ENCODE results near the gene DCUN1D4. TPM values are rescaled to one million over a fixed set of nuclear protein-coding genes. Genes with fewer than 3 reads are reported as not detected.

DCUN1D4 gene
- total and polyA plus RNA-seq, 2 donors from 2014 or later = 17.0 to 50.7 TPM

DNA sequence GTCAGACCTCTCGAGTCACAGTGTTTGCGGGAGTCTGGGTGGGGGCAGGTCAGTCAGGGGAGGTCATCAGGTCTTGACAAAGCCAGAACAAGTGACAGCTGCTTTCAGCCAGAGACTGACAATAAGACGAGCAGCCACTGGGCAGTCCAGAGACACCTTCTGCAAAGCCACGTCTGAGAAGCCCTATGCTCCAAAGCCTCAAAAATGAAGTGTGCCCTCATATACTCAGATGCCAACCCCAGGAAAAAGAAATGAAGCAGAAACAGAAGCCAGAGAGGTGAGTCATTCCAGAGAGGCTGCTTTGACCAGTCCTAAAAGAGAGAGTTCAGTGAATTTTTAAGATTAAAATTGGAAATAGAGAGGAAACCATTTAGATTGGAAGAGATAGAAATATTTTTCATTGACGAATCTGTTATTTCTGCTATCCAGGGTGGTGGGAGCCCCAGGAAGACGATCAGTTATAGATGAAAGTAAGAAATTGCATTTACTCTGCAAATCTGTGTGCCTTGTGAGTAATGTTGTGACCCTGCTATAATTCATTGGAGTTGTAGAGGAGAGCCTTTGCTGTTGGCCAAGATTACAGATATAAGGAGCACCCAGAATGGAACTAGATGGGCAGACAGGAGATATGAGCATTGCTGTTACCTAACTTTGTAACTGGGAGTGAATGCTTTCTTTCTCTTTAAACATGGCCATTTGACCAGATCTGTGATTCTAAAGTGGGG, 99.3 kb downstream of the DCUN1D4 start:
- Histone ChIP-seq H3K27me3 (ENCODE audit: control insufficient read depth, insufficient read depth, low read length) (no peaks in the 10 kb centered on the region), H3K9ac (ENCODE audit: low read length in 3 of 3) (no peak overlapping the region), H3K4me3 (ENCODE audit: low read length in 3 of 3) (no peak overlapping the region), H3K27ac (ENCODE audit: low read depth in 2 of 2, low read length in 2 of 2) (no peak overlapping the region), H3K36me3 (ENCODE audit: control insufficient read depth in 2 of 3, insufficient read depth in 3 of 3, low read length in 3 of 3) (no peaks in the 10 kb centered on the region), H3K9me3 (ENCODE audit: control insufficient read depth in 2 of 3, insufficient read depth in 1 of 3, low read length in 3 of 3) (no peaks in the 10 kb centered on the region), H3K4me1 (ENCODE audit: control insufficient read depth in 2 of 3, insufficient read depth in 2 of 3, low read depth in 1 of 3, low read length in 3 of 3) (no peaks in the 10 kb centered on the region)
- FAIRE-seq (no peak), DNase-seq (no peak)
- TF ChIP-seq, protein P1, sequence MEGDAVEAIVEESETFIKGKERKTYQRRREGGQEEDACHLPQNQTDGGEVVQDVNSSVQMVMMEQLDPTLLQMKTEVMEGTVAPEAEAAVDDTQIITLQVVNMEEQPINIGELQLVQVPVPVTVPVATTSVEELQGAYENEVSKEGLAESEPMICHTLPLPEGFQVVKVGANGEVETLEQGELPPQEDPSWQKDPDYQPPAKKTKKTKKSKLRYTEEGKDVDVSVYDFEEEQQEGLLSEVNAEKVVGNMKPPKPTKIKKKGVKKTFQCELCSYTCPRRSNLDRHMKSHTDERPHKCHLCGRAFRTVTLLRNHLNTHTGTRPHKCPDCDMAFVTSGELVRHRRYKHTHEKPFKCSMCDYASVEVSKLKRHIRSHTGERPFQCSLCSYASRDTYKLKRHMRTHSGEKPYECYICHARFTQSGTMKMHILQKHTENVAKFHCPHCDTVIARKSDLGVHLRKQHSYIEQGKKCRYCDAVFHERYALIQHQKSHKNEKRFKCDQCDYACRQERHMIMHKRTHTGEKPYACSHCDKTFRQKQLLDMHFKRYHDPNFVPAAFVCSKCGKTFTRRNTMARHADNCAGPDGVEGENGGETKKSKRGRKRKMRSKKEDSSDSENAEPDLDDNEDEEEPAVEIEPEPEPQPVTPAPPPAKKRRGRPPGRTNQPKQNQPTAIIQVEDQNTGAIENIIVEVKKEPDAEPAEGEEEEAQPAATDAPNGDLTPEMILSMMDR (IDR thresholded peaks at IDR 0.05; ENCODE audit: borderline replicate concordance, extremely low read depth, insufficient read depth) = no peak
- intact Hi-C loops (cut with DNase I) = no loop called here

DNA sequence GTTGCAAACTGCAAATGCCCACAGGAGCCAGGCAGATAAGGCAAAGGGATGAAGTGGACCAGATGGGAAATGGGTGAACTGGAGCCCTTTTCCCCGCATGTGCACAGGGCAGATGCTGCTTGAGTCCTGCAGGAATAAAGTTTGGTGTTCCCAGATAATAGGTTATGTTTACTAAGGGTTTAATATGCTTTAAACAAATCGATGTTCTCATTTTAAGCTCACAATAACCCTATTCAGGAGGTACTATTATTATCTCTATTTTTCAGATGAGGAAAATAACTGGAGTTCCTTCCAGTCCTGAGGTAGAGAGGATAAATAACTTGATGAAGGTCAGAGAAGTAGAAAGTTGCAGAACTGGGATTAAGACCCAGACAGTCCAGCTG, 99.9 kb downstream of the DCUN1D4 start:
- intact Hi-C loops (cut with DNase I) = no loop called here
- TF ChIP-seq, protein P1 (IDR thresholded peaks at IDR 0.05; ENCODE audit: borderline replicate concordance, extremely low read depth, insufficient read depth) = no peak
- Histone ChIP-seq H3K9me3 (ENCODE audit: control insufficient read depth in 2 of 3, insufficient read depth in 1 of 3, low read length in 3 of 3) (no peaks in the 10 kb centered on the region), H3K36me3 (ENCODE audit: control insufficient read depth in 2 of 3, insufficient read depth in 3 of 3, low read length in 3 of 3) (no peaks in the 10 kb centered on the region), H3K27ac (ENCODE audit: low read depth in 2 of 2, low read length in 2 of 2) (no peak overlapping the region), H3K4me3 (ENCODE audit: low read length in 3 of 3) (no peak overlapping the region), H3K4me1 (ENCODE audit: control insufficient read depth in 2 of 3, insufficient read depth in 2 of 3, low read depth in 1 of 3, low read length in 3 of 3) (no peaks in the 10 kb centered on the region), H3K27me3 (ENCODE audit: control insufficient read depth, insufficient read depth, low read length) (no peaks in the 10 kb centered on the region), H3K9ac (ENCODE audit: low read length in 3 of 3) (no peak overlapping the region)
- FAIRE-seq (no peak), DNase-seq (no peak)

DNA sequence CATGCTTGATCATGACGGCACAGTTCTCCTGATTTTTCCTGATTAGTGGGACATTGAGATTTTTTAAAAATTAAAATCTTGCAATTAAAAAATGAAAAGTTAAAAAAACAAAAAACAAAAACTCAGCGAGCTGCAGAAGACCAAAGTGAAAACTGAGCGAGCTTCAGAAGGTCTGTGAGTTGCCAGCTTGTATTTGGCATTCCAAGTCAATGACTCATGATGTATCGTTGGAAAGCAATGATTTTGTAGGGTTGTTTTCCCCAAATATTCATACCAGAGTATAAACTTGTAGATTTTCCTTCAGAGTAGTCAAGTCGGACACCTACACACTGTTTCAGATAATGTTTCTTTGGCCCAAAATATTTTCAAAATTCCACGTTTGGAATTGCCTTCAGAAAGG, 100.3 kb downstream of the DCUN1D4 start:
- no peak overlapping the region for H3K9ac ChIP-seq (ENCODE audit: low read length in 3 of 3)
- TF ChIP-seq, protein P1 (IDR thresholded peaks at IDR 0.05; ENCODE audit: borderline replicate concordance, extremely low read depth, insufficient read depth) = no peak
- H3K4me1 ChIP-seq (ENCODE audit: control insufficient read depth in 2 of 3, insufficient read depth in 2 of 3, low read depth in 1 of 3, low read length in 3 of 3) = no peaks in the 10 kb centered on the region
- no peaks in the 10 kb centered on the region for H3K36me3 ChIP-seq (ENCODE audit: control insufficient read depth in 2 of 3, insufficient read depth in 3 of 3, low read length in 3 of 3)
- H3K27me3 ChIP-seq (ENCODE audit: control insufficient read depth, insufficient read depth, low read length) = no peaks in the 10 kb centered on the region
- H3K27ac ChIP-seq (ENCODE audit: low read depth in 2 of 2, low read length in 2 of 2) = no peak overlapping the region
- no peaks in the 10 kb centered on the region for H3K9me3 ChIP-seq (ENCODE audit: control insufficient read depth in 2 of 3, insufficient read depth in 1 of 3, low read length in 3 of 3)
- H3K4me3 ChIP-seq (ENCODE audit: low read length in 3 of 3) = no peak overlapping the region
- intact Hi-C loops (cut with DNase I) = no loop called here
- FAIRE-seq (no peak), DNase-seq (no peak)
